ENCODE measurements around the gene DTL. TPM values are rescaled to one million over a fixed set of nuclear protein-coding genes. Genes with fewer than 3 reads are reported as not detected.

The DTL gene
- total RNA-seq, 1 experiment from 2014 or later: 22.5 TPM

DNA sequence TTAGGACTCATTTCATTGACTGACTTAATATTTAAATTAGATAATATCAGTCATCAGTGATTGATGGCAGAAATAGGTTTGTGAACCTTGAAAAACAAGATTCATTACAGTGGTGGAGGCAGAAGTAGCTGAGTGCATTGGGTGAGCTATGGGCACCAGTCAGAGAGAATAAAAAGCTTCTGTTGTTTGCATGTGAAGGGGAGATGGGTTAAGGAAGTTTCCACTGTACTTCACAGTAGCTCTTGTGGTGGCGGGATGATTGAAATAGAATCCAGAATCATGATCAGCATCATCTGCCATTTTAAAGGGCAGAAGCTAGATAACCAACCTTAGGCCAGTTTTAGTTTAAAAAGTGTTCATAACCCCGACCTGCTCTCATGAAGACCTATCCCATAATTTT is 66.2 kb downstream of the DTL start:
- H3F3A ChIP-seq (ENCODE audit: insufficient read depth, low read depth): no peaks in the 10 kb centered on the region
- intact Hi-C loops (cut with micrococcal nuclease; ENCODE audit: unreplicated experiment): no loop called here
- no peaks in the 10 kb centered on the region for H3K27me3 ChIP-seq (ENCODE audit: insufficient read depth, low read depth)
- ChIA-PET CTCF (no interaction called here), POLR2A (ENCODE audit: unreplicated experiment) (interaction anchor here (0.6 kb wide), 1 partner anchor 65 kb away, joined by 4 read pairs; no protein-coding TSS in a partner anchor)
- TF ChIP-seq, protein P1, sequence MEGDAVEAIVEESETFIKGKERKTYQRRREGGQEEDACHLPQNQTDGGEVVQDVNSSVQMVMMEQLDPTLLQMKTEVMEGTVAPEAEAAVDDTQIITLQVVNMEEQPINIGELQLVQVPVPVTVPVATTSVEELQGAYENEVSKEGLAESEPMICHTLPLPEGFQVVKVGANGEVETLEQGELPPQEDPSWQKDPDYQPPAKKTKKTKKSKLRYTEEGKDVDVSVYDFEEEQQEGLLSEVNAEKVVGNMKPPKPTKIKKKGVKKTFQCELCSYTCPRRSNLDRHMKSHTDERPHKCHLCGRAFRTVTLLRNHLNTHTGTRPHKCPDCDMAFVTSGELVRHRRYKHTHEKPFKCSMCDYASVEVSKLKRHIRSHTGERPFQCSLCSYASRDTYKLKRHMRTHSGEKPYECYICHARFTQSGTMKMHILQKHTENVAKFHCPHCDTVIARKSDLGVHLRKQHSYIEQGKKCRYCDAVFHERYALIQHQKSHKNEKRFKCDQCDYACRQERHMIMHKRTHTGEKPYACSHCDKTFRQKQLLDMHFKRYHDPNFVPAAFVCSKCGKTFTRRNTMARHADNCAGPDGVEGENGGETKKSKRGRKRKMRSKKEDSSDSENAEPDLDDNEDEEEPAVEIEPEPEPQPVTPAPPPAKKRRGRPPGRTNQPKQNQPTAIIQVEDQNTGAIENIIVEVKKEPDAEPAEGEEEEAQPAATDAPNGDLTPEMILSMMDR (conservative IDR thresholded peaks at IDR 0.05): no peak
- TF ChIP-seq EZH2 (IDR thresholded peaks at IDR 0.05; ENCODE audit: low read depth): no peak
- no peaks in the 10 kb centered on the region for H3K9me3 ChIP-seq (ENCODE audit: insufficient read depth, low read depth)
- no peak overlapping the region for H3K27ac ChIP-seq
- H3K4me2 ChIP-seq: no peak overlapping the region
- no peaks in the 10 kb centered on the region for H3K4me1 ChIP-seq (replicated peaks; ENCODE audit: insufficient read depth)
- H3K79me2 ChIP-seq (ENCODE audit: low read depth): no peaks in the 10 kb centered on the region
- no peaks in the 10 kb centered on the region for H3K36me3 ChIP-seq (ENCODE audit: low read depth)
- no TSS peak for BruUV-seq (replicated peaks)
- no peak overlapping the region for H2AFZ ChIP-seq
- H4K20me1 ChIP-seq (ENCODE audit: insufficient read depth): no peaks in the 10 kb centered on the region
- no peaks in the 10 kb centered on the region for H3K9me2 ChIP-seq (ENCODE audit: insufficient read depth)
- H3K4me3 ChIP-seq: no peak overlapping the region
- DNase-seq: no peak

DNA sequence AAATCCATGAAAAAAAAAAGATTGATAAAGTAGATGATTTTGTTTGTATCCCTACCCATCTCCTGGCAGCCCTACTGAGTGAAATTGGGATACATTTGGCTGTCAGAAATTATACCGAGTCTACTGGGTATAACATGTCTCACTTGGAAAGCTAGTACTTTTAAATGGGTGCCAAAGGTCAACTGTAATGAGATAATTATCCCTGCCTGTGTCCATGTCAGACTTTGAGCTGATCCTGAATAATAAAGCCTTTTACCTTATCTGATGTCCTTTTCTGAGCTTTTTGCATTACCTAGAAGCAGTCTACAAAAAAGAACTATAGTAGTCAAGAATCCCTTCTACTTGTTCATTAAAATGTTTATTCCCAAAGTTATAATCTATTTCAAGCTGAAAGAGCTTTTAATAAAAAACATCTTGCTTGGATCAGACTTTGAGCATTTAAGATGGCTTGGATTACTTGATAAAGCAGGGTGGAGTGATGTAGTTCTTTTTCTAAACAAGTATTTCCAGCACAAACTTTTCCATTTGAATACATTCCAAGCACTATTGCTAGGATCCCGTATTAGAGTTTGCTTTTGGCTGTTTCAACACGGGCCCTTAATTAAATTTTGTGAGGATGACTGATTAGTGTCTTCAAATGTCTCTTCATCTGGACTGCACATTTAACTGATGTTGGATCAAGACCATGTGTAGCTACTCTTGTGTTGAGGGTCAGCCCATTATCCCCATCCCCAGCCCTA is 69.2 kb downstream of the DTL start:
- Histone ChIP-seq H3F3A (ENCODE audit: insufficient read depth, low read depth) (no peaks in the 10 kb centered on the region), H3K27me3 (ENCODE audit: insufficient read depth, low read depth) (no peaks in the 10 kb centered on the region), H3K27ac (no peak overlapping the region), H3K4me2 (no peak overlapping the region), H3K36me3 (ENCODE audit: low read depth) (no peaks in the 10 kb centered on the region), H3K9me3 (ENCODE audit: insufficient read depth, low read depth) (no peaks in the 10 kb centered on the region), H2AFZ (no peak overlapping the region; the same call in 1 of the 2 replicates), H3K4me1 (replicated peaks; ENCODE audit: insufficient read depth) (no peaks in the 10 kb centered on the region), H4K20me1 (ENCODE audit: insufficient read depth) (no peaks in the 10 kb centered on the region), H3K79me2 (ENCODE audit: low read depth) (no peaks in the 10 kb centered on the region), H3K9me2 (ENCODE audit: insufficient read depth) (no peaks in the 10 kb centered on the region), H3K4me3 (no peak overlapping the region)
- ChIA-PET POLR2A (ENCODE audit: unreplicated experiment) (no interaction called here), CTCF (no interaction called here)
- DNase-seq: no peak
- intact Hi-C loops (cut with micrococcal nuclease; ENCODE audit: unreplicated experiment): no loop called here
- TF ChIP-seq, protein P1 (conservative IDR thresholded peaks at IDR 0.05): no peak
- no peak for TF ChIP-seq EZH2 (IDR thresholded peaks at IDR 0.05; ENCODE audit: low read depth)
- BruUV-seq (replicated peaks): no TSS peak

DNA sequence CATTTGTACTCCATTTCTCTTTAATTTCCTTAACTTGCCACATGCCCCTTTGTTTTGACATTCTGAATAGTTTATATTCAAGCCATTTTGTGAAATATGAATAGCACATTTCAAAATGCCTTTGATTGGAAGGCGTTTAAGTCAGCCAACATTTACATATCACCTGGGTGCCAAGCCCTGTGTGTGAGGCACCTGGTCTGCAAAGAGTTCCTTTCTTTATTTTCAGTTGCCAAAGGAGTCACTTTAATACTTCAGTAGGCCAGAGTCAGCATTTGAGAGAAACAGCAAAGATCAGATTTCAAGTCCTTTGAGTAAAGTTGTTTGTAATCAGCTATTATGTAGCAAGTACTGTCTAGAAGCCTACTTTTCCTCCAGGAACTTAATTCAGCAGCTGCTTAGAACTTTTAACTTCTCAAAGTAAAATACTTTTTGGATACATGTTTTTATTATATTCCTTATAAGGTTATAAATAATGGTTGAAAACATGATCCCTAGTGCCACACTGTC is 70.8 kb downstream of the DTL start:
- no TSS peak for BruUV-seq (replicated peaks)
- H3K4me1 ChIP-seq (replicated peaks; ENCODE audit: insufficient read depth): no peaks in the 10 kb centered on the region
- H3K27ac ChIP-seq: no peak overlapping the region
- no peaks in the 10 kb centered on the region for H3K9me2 ChIP-seq (ENCODE audit: insufficient read depth)
- H4K20me1 ChIP-seq (ENCODE audit: insufficient read depth): no peaks in the 10 kb centered on the region
- no peaks in the 10 kb centered on the region for H3K9me3 ChIP-seq (ENCODE audit: insufficient read depth, low read depth)
- no peaks in the 10 kb centered on the region for H3K27me3 ChIP-seq (ENCODE audit: insufficient read depth, low read depth)
- ChIA-PET CTCF (interaction anchor here (0.7 kb wide), 1 partner anchor 426 kb away, joined by 7 read pairs; no protein-coding TSS in a partner anchor), POLR2A (ENCODE audit: unreplicated experiment) (interaction anchor here (0.6 kb wide), 1 partner anchor 296 kb away, joined by 4 read pairs; no protein-coding TSS in a partner anchor)
- no peaks in the 10 kb centered on the region for H3K36me3 ChIP-seq (ENCODE audit: low read depth)
- no peaks in the 10 kb centered on the region for H3K79me2 ChIP-seq (ENCODE audit: low read depth)
- no peak overlapping the region for H2AFZ ChIP-seq
- intact Hi-C loops (cut with micrococcal nuclease; ENCODE audit: unreplicated experiment): no loop called here
- no peak for TF ChIP-seq EZH2 (IDR thresholded peaks at IDR 0.05; ENCODE audit: low read depth)
- TF ChIP-seq, protein P1 (conservative IDR thresholded peaks at IDR 0.05): no peak
- H3K4me2 ChIP-seq: no peak overlapping the region
- DNase-seq: no peak
- no peaks in the 10 kb centered on the region for H3F3A ChIP-seq (ENCODE audit: insufficient read depth, low read depth)
- H3K4me3 ChIP-seq: no peak overlapping the region
